ENCODE results near the gene C14orf119. TPM values are rescaled to one million over a fixed set of nuclear protein-coding genes. Genes with fewer than 3 reads are reported as not detected.

Gene C14orf119
- total and polyA plus RNA-seq, 9 of the 15 experiments (the other 6 are each of a cell fraction or from before 2014, with no cell fraction given): 36.7 to 251 (median 51.8) TPM

- TF ChIP-seq BRD4 (IDR thresholded peaks at IDR 0.05) (peak; percentile 47; the same call in 1 of the 2 replicates), PRDM10 (IDR thresholded peaks at IDR 0.05; ENCODE audit: partially characterized antibody) (peak; percentile 14), ZNF609 (CRISPR knock-in tag; IDR thresholded peaks at IDR 0.05; ENCODE audit: borderline replicate concordance) (0 out of 2 replicates have a peak, but pooled peaks have one; percentile 43), HMGXB4 (CRISPR knock-in tag; IDR thresholded peaks at IDR 0.05) (peak; percentile 71; the same call in 1 of the 2 replicates), HMGN3 (IDR thresholded peaks at IDR 0.05; ENCODE audit: borderline replicate concordance, extremely low read depth, insufficient read length, low read depth, low read length) (peak; percentile 45), NR2C2 (CRISPR knock-in tag; IDR thresholded peaks at IDR 0.05) (0 out of 2 replicates have a peak, but pooled peaks have one; percentile 64), NR2C2 (tag; IDR thresholded peaks at IDR 0.05) (no peak), TBP (optimal IDR thresholded peaks at IDR 0.05; ENCODE audit: low read depth, low read length) (peak; percentile 89), SIN3B (IDR thresholded peaks at IDR 0.05; ENCODE audit: low read depth) (peak; percentile 72; the same call in 1 of the 2 replicates), HINFP (tag; conservative IDR thresholded peaks at IDR 0.05; ENCODE audit: low read depth) (peak; percentile 99), ESRRA (IDR thresholded peaks at IDR 0.05; ENCODE audit: borderline replicate concordance, low read depth) (peak; percentile 45; the same call in 1 of the 2 replicates), MNT (conservative IDR thresholded peaks at IDR 0.05) (peak; percentile 5 to 56; a peak in 1 of 4 replicates)
Measured at GRCh38 chr14:23094666-23095195, 574 bp upstream of the C14orf119 start, which contains the start of gene ACIN1 (continued).

All from K562 (cell line).